ENCODE results near the gene GNG11. TPM values are rescaled to one million over a fixed set of nuclear protein-coding genes. Genes with fewer than 3 reads are reported as not detected.

The GNG11 gene
- total and polyA plus RNA-seq, 3 donors from 2014 or later: 3.9 to 11.7 (median 4.0) TPM

DNA sequence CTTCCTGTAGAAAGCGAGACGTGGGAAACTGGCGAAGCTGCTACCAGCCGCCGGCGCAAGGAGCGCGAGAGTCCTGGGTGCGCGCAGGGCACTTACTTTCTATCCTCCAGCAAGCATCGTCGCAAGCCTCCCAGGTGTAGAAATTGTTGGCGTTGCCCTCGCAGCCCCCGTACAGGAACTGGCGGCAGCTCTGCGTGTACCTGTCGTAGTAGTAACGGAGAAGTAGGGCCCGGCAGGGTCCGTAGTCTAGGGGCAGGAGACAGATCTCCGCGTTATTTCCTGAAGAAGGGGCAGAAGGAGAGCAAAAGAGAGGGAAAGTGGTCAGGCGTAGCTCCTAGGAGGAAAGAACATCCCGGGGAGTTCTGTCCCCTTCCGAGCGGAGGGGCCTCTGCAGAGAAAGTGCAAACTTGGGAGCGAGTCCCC is 31.5 kb upstream of the GNG11 start:
- Histone ChIP-seq H3K4me1 (peaks cover 5% of the 10 kb centered on the region), H3K27ac (no peak overlapping the region), H3K4me3 (peak overlapping the region; percentile 40 to 62), H3K36me3 (ENCODE audit: low read depth, missing control alignments) (no peaks in the 10 kb centered on the region), H3K9me3 (no peaks in the 10 kb centered on the region), H3K27me3 (no peaks in the 10 kb centered on the region)
- intact Hi-C loops (cut with DNase I; ENCODE audit: low total_unique reads): no loop called here
- 0 to 2% methylated on average over 22 to 27 of the region's 28 CpGs for whole genome bisulfite sequencing, 2 donors
- TF ChIP-seq, protein P1, sequence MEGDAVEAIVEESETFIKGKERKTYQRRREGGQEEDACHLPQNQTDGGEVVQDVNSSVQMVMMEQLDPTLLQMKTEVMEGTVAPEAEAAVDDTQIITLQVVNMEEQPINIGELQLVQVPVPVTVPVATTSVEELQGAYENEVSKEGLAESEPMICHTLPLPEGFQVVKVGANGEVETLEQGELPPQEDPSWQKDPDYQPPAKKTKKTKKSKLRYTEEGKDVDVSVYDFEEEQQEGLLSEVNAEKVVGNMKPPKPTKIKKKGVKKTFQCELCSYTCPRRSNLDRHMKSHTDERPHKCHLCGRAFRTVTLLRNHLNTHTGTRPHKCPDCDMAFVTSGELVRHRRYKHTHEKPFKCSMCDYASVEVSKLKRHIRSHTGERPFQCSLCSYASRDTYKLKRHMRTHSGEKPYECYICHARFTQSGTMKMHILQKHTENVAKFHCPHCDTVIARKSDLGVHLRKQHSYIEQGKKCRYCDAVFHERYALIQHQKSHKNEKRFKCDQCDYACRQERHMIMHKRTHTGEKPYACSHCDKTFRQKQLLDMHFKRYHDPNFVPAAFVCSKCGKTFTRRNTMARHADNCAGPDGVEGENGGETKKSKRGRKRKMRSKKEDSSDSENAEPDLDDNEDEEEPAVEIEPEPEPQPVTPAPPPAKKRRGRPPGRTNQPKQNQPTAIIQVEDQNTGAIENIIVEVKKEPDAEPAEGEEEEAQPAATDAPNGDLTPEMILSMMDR (IDR thresholded peaks at IDR 0.05): no peak
- no peak for TF ChIP-seq POLR2A (IDR thresholded peaks at IDR 0.05)
- peak; percentile 69 for DNase-seq

DNA sequence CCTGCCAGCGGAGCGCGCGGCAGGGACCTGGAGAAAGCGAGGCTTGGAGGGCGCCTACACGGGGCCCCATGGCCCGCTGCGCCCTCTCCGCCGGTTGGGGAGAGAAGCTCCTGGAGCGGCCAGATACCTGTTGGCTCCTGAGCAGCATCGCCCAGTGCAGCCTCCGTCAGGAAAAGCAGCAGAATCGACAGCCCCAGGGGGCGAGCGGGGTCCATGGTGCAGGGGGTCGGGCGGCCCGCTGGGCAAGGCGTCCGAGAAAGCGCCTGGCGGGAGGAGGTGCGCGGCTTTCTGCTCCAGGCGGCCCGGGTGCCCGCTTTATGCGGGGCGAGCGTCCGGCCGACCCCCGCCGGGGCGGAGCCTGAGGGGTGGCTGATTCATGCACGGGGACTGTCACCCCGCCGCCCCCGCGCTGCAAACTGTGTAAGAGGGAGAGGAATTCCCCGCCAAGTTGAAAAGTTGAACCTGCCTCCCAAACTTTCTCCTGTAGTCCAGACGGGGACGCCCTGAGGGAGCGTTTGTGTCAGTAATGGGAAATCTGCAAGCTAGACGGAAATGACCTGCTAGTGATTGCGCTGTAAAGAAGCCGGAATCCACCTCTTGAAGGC is 31.0 kb upstream of the GNG11 start, which contains the start of gene TFPI2:
TSS of gene TFPI2 (minus strand) at position 290 of the 605 bp plus-strand sequence. CDS start at position 215, 75 bp downstream.
- H3K27ac ChIP-seq: no peak within 1 kb of the TSS
- TF ChIP-seq, protein P1 (IDR thresholded peaks at IDR 0.05): no peak
- no peak for TF ChIP-seq POLR2A (IDR thresholded peaks at IDR 0.05)
- H3K36me3 ChIP-seq (ENCODE audit: low read depth, missing control alignments): no peaks in the 10 kb centered on the region
- DNase-seq: peak; percentile 18
- peak within 1 kb of the TSS; percentile 40 to 62 for H3K4me3 ChIP-seq
- H3K9me3 ChIP-seq: no peaks in the 10 kb centered on the region
- H3K27me3 ChIP-seq: no peaks in the 10 kb centered on the region
- peaks cover 5% of the 10 kb centered on the region for H3K4me1 ChIP-seq
- intact Hi-C loops (cut with DNase I; ENCODE audit: low total_unique reads): no loop called here
- 1 to 2% methylated on average over 9 to 49 of the region's 49 CpGs for WGBS, 2 donors

DNA sequence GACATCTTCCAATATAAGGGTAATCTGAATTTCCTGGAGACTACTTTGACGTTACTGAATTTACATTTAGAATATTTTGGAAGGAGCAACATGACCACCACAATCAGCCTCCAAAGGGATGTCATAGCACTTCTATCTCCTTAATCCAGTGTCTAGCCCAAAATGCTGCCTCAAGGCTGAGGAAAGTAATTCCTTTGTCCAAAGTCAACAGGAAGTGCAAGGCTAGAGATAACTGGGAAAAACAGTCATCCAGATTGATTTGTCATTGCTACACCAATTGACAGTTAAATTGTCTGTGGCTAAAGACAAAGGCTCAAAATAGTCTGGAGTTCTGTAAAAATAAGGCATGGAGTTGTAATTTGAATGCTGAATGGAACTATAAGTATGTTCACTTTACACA is 27.1 kb upstream of the GNG11 start:
- H3K9me3 ChIP-seq: no peaks in the 10 kb centered on the region
- intact Hi-C loops (cut with DNase I; ENCODE audit: low total_unique reads): no loop called here
- H3K27me3 ChIP-seq: no peaks in the 10 kb centered on the region
- H3K27ac ChIP-seq: no peak overlapping the region
- DNase-seq: no peak
- H3K4me1 ChIP-seq: peaks cover 5% of the 10 kb centered on the region
- TF ChIP-seq, protein P1 (IDR thresholded peaks at IDR 0.05): no peak
- no peak for TF ChIP-seq POLR2A (IDR thresholded peaks at IDR 0.05)
- no peak overlapping the region for H3K4me3 ChIP-seq
- no peaks in the 10 kb centered on the region for H3K36me3 ChIP-seq (ENCODE audit: low read depth, missing control alignments)
- 50 to 67% methylated on average over 1 of the region's 1 CpG for WGBS, 2 donors

DNA sequence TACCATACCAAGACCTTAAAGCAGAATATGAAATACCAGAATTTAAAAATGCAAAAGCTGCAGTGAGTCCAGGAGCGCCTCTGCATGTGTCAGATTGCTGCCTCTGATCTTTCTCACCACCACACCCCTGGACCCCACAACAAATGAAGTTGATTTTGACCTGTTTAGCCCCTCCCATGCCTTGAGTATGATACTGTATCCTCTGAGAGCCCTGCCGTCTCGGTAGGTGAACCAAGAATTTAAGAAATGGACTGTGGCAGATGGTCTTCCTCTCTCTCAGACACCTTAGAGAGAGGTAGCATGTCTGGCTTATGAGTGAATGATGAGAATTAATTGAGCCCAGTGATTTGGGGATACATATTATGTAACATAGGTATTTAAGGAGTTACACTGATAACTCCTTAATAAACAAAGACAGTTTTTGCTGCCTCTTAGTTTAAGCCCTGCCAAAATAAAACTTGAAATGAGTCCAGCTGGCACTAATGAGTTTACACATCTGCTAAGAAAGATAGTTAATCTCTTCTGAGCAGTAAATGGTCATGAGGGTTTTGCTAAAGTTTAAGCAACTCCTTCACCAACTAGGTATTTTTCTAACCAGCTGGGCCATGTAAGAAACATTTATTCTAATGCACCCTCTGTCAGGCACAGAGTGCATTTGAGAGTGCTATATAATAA is 26.4 kb upstream of the GNG11 start:
- no peak for TF ChIP-seq POLR2A (IDR thresholded peaks at IDR 0.05)
- TF ChIP-seq, protein P1 (IDR thresholded peaks at IDR 0.05): no peak
- no peaks in the 10 kb centered on the region for H3K36me3 ChIP-seq (ENCODE audit: low read depth, missing control alignments)
- intact Hi-C loops (cut with DNase I; ENCODE audit: low total_unique reads): no loop called here
- peaks cover 5% of the 10 kb centered on the region for H3K4me1 ChIP-seq
- H3K4me3 ChIP-seq: no peak overlapping the region
- H3K9me3 ChIP-seq: no peaks in the 10 kb centered on the region
- WGBS, 2 donors: 54 to 62% methylated on average over 3 of the region's 3 CpGs
- H3K27ac ChIP-seq: no peak overlapping the region
- no peak for DNase-seq
- H3K27me3 ChIP-seq: no peaks in the 10 kb centered on the region

Data from testis (tissue), 3 donors.